Effector CD8-positive, alpha-beta T cell (primary cell): Measurements from ENCODE around the gene CELSR2.

ENCODE experiments used
- DNase-seq: peaks from one replicate; lab custom pipeline; 2025; lab: John Stamatoyannopoulos, UW

Gene CELSR2

GRCh38 chr1:109251277-109252166 lies 2.2 kb downstream of the CELSR2 start:
- DNase-seq: no peak

GRCh38 chr1:109252167-109252892 lies 3.0 kb downstream of the CELSR2 start:
- DNase-seq: no peak

- no peak for DNase-seq
Measured at GRCh38 chr1:109252893-109253802, 3.8 kb downstream of the CELSR2 start.

- no peak for DNase-seq
Measured at GRCh38 chr1:109253803-109254620, 4.7 kb downstream of the CELSR2 start.

GRCh38 chr1:109254621-109255096 lies 5.3 kb downstream of the CELSR2 start:
- no peak for DNase-seq

- DNase-seq: no peak
Measured at GRCh38 chr1:109255097-109255651, 5.8 kb downstream of the CELSR2 start.

- no peak for DNase-seq
Measured at GRCh38 chr1:109255678-109256077, 6.3 kb downstream of the CELSR2 start.

- no peak for DNase-seq
Measured at GRCh38 chr1:109256085-109256484, 6.7 kb downstream of the CELSR2 start.

GRCh38 chr1:109256971-109257681 lies 7.8 kb downstream of the CELSR2 start:
- DNase-seq: no peak

- no peak for DNase-seq
Measured at GRCh38 chr1:109257682-109258421, 8.5 kb downstream of the CELSR2 start.

GRCh38 chr1:109258481-109259466 lies 9.4 kb downstream of the CELSR2 start:
- no peak for DNase-seq

GRCh38 chr1:109259674-109260557 lies 10.6 kb downstream of the CELSR2 start:
- DNase-seq: no peak

- no peak for DNase-seq
Measured at GRCh38 chr1:109261006-109261405, 11.7 kb downstream of the CELSR2 start.

- DNase-seq: no peak
Measured at GRCh38 chr1:109261578-109261977, 12.2 kb downstream of the CELSR2 start.

- no peak for DNase-seq
Measured at GRCh38 chr1:109262231-109263055, 13.1 kb downstream of the CELSR2 start.

- DNase-seq: no peak
Measured at GRCh38 chr1:109263234-109263596, 13.9 kb downstream of the CELSR2 start.
